GM23248 (cell line): Measurements from ENCODE around the gene IQUB. TPM values are rescaled to one million over a fixed set of nuclear protein-coding genes. Genes with fewer than 3 reads are reported as not detected.
A peak's percentile ranks its signal among the peaks of the same experiment; 100 is the strongest.
"Not testable (repeated sequence)": the region's sequence is repeated elsewhere in the genome, so short reads cannot be mapped to it uniquely, and the experiment has no call there.

Experiments
- DNase-seq: peaks from one replicate; pipeline ENCODE4 v3.0.0-alpha.2; 2015
- H2AFZ ChIP-seq: fragments of 200-600 bp; sonication (generic); 2 replicates; pipeline ENCODE4 v1.6.1; 2016; ENCODE audit warnings: antibody characterized with exemption
- H3F3A ChIP-seq: fragments of 200-600 bp; sonication (generic); 2 replicates; pipeline ENCODE4 v1.6.1; 2016; ENCODE audit warnings: mild to moderate bottlenecking, antibody characterized with exemption, mixed run types; ENCODE audit not compliant: insufficient read depth
- H3K27ac ChIP-seq: fragments of 200-600 bp; sonication (generic); 2 replicates; pipeline ENCODE4 v1.5.1; 2016; ENCODE audit warnings: mild to moderate bottlenecking
- H3K27me3 ChIP-seq: fragments of 200-600 bp; sonication (generic); replicated peaks from 2 replicates; pipeline ENCODE4 v1.6.1; 2016; ENCODE audit warnings: mild to moderate bottlenecking; ENCODE audit not compliant: insufficient read depth
- H3K36me3 ChIP-seq: fragments of 200-600 bp; sonication (generic); 2 replicates; pipeline ENCODE4 v1.6.1; 2016; ENCODE audit warnings: low read depth, mild to moderate bottlenecking
- H3K4me1 ChIP-seq: fragments of 200-600 bp; sonication (generic); 2 replicates; pipeline ENCODE4 v1.6.1; 2016; ENCODE audit warnings: mild to moderate bottlenecking; ENCODE audit not compliant: insufficient read depth
- H3K4me2 ChIP-seq: fragments of 200-600 bp; sonication (generic); one replicate; pipeline ENCODE4 v1.6.1; 2016; ENCODE audit warnings: mild to moderate bottlenecking; ENCODE audit not compliant: unreplicated experiment
- H3K4me3 ChIP-seq: fragments of 200-600 bp; sonication (generic); 2 replicates; pipeline ENCODE4 v1.5.1; 2016; ENCODE audit warnings: mild to moderate bottlenecking
- H3K79me2 ChIP-seq: fragments of 200-600 bp; sonication (generic); 2 replicates; pipeline ENCODE4 v1.6.1; 2016; ENCODE audit warnings: mild to moderate bottlenecking; ENCODE audit not compliant: insufficient read depth
- H3K9ac ChIP-seq: fragments of 200-600 bp; sonication (generic); 2 replicates; pipeline ENCODE4 v1.6.1; 2016; ENCODE audit warnings: mild to moderate bottlenecking
- H3K9me2 ChIP-seq: fragments of 200-600 bp; sonication (generic); 2 replicates; pipeline ENCODE4 v1.6.1; 2016; ENCODE audit warnings: mixed run types, mild to moderate bottlenecking, moderate library complexity; ENCODE audit not compliant: insufficient read depth
- H3K9me3 ChIP-seq: fragments of 200-600 bp; sonication (generic); one replicate; pipeline ENCODE4 v1.6.1; 2017; ENCODE audit warnings: low read depth
- H4K20me1 ChIP-seq: fragments of 200-600 bp; sonication (generic); 2 replicates; pipeline ENCODE4 v1.6.0; 2016; ENCODE audit not compliant: insufficient read depth
- EZH2 ChIP-seq: fragments of 200-600 bp; sonication (generic); IDR thresholded peaks from 2 replicates; pipeline ENCODE4 v1.6.1; 2018; ENCODE audit warnings: antibody characterized with exemption, mild to moderate bottlenecking; ENCODE audit not compliant: insufficient read depth, poor library complexity, severe bottlenecking
- EZH2phosphoT487 ChIP-seq: fragments of 200-600 bp; sonication (generic); IDR thresholded peaks from 2 replicates; pipeline ENCODE4 v1.6.1; 2018; ENCODE audit warnings: antibody characterized with exemption, moderate library complexity, mild to moderate bottlenecking, low read depth; ENCODE audit not compliant: insufficient read depth
- WGBS, 2 experiments: methylation state at CpG; one replicate each; pipeline ENCODE4 v1.1.6; 2015 to 2017; ENCODE audit warnings: low lambda C conversion rate in 2 of 2, low coverage in 1 of 2; ENCODE audit errors: missing lambda C conversion rate in 2 of 2; 5-methylcytosine and 5-hydroxymethylcytosine counted together
- in situ Hi-C: fragments of 300-500 bp; cut with MboI; formaldehyde crosslinking; loops from 2 replicates; pipeline ENCODE4 v1.15.0; 2020
- polyA plus RNA-seq: library from polyadenylated mRNA; unstranded; fragments of >200 nt; fragmentation: Nextera tagmentation; extraction: Ambion mirVana; gene quantifications from 2 replicates; pipeline ENCODE4 v1.2.1, GENCODE V29; 2016
- total RNA-seq: library from RNA; depleted of rRNA; stranded (reverse); fragments of >200 nt; shearing (Covaris generic); gene quantifications from 2 replicates; pipeline ENCODE4 v1.2.3, GENCODE V29; 2014

The IQUB gene
- total and polyA plus RNA-seq, 2 experiments from 2014 or later, result 0.10 TPM; not detected in 1

- no peak overlapping the region for H3K9ac ChIP-seq
- no peaks in the 10 kb centered on the region for H3F3A ChIP-seq
- H3K79me2 ChIP-seq, result no peaks in the 10 kb centered on the region
- no peaks in the 10 kb centered on the region for H3K9me2 ChIP-seq
- H2AFZ ChIP-seq, result no peak overlapping the region
- no peaks in the 10 kb centered on the region for H3K4me1 ChIP-seq
- in situ Hi-C loops, result no loop called here
- no peak for TF ChIP-seq EZH2
- TF ChIP-seq EZH2phosphoT487, result no peak
- no peak overlapping the region for H3K4me3 ChIP-seq
- H3K4me2 ChIP-seq, result no peak overlapping the region
- no peaks in the 10 kb centered on the region for H3K27me3 ChIP-seq
- 26 to 37% methylated on average over 3 of the region's 3 CpGs for WGBS, 2 experiments
- H3K27ac ChIP-seq, result no peak overlapping the region
- no peaks in the 10 kb centered on the region for H4K20me1 ChIP-seq
- no peaks in the 10 kb centered on the region for H3K36me3 ChIP-seq
- DNase-seq, result peak; percentile 19
- H3K9me3 ChIP-seq, result no peaks in the 10 kb centered on the region
Observed at GRCh38 chr7:123492485-123492884, 41.9 kb downstream of the IQUB start.

GRCh38 chr7:123485721-123486120 lies 48.7 kb downstream of the IQUB start:
- H3K27ac ChIP-seq, result no peak overlapping the region
- 28 to 48% methylated on average over 2 of the region's 2 CpGs for WGBS, 2 experiments

GRCh38 chr7:123485187-123485586 lies 49.2 kb downstream of the IQUB start:
- H3K27me3 ChIP-seq, result no peaks in the 10 kb centered on the region
- H3F3A ChIP-seq, result no peaks in the 10 kb centered on the region
- TF ChIP-seq EZH2 (no peak), EZH2phosphoT487 (no peak)
- 70 to 72% methylated on average over 1 of the region's 1 CpG for WGBS, 2 experiments
- H3K4me3 ChIP-seq, result no peak overlapping the region
- H3K79me2 ChIP-seq, result no peaks in the 10 kb centered on the region
- no peaks in the 10 kb centered on the region for H3K4me1 ChIP-seq
- in situ Hi-C loops, result no loop called here
- H3K9me3 ChIP-seq, result no peaks in the 10 kb centered on the region
- H4K20me1 ChIP-seq, result no peaks in the 10 kb centered on the region
- H3K36me3 ChIP-seq, result no peaks in the 10 kb centered on the region
- H3K9me2 ChIP-seq, result no peaks in the 10 kb centered on the region
- no peak overlapping the region for H3K27ac ChIP-seq
- no peak overlapping the region for H3K9ac ChIP-seq
- H2AFZ ChIP-seq, result no peak overlapping the region
- no peak overlapping the region for H3K4me2 ChIP-seq
- DNase-seq, result peak; percentile 3

More at GRCh38 chr7:123485721-123486120, 48.7 kb downstream of the IQUB start:
- Histone ChIP-seq H3K4me1 (no peaks in the 10 kb centered on the region), H3K9ac (no peak overlapping the region), H2AFZ (no peak overlapping the region), H3K27me3 (no peaks in the 10 kb centered on the region), H3K79me2 (no peaks in the 10 kb centered on the region), H3K9me2 (no peaks in the 10 kb centered on the region), H3K36me3 (no peaks in the 10 kb centered on the region), H3K4me2 (no peak overlapping the region), H3K4me3 (no peak overlapping the region), H3K9me3 (no peaks in the 10 kb centered on the region), H3F3A (no peaks in the 10 kb centered on the region), H4K20me1 (no peaks in the 10 kb centered on the region)
- TF ChIP-seq EZH2phosphoT487 (no peak), EZH2 (no peak)
- in situ Hi-C loops, result no loop called here
- no peak for DNase-seq

GRCh38 chr7:123484199-123484598 lies 50.2 kb downstream of the IQUB start:
- no peak for DNase-seq
- H3K9me2 ChIP-seq, result no peaks in the 10 kb centered on the region
- no peaks in the 10 kb centered on the region for H4K20me1 ChIP-seq
- H3K9me3 ChIP-seq, result no peaks in the 10 kb centered on the region
- H3K36me3 ChIP-seq, result no peaks in the 10 kb centered on the region
- H3K79me2 ChIP-seq, result no peaks in the 10 kb centered on the region
- no peaks in the 10 kb centered on the region for H3K4me1 ChIP-seq
- no peak overlapping the region for H2AFZ ChIP-seq
- H3K27me3 ChIP-seq, result no peaks in the 10 kb centered on the region
- in situ Hi-C loops, result no loop called here
- H3K4me3 ChIP-seq, result no peak overlapping the region
- no peak for TF ChIP-seq EZH2phosphoT487
- TF ChIP-seq EZH2, result no peak
- no peak overlapping the region for H3K27ac ChIP-seq
- no peak overlapping the region for H3K4me2 ChIP-seq
- 80 to 83% methylated on average over 2 of the region's 2 CpGs for WGBS, 2 experiments
- H3K9ac ChIP-seq, result no peak overlapping the region
- no peaks in the 10 kb centered on the region for H3F3A ChIP-seq

GRCh38 chr7:123480107-123480506 lies 54.3 kb downstream of the IQUB start:
- no peak overlapping the region for H3K9ac ChIP-seq
- H3K27ac ChIP-seq, result no peak overlapping the region
- no peak overlapping the region for H2AFZ ChIP-seq
- in situ Hi-C loops, result no loop called here
- H3K4me2 ChIP-seq, result no peak overlapping the region
- 27 to 38% methylated on average over 3 of the region's 3 CpGs for WGBS, 2 experiments
- H3K9me3 ChIP-seq, result no peaks in the 10 kb centered on the region
- H3K79me2 ChIP-seq, result no peaks in the 10 kb centered on the region
- no peaks in the 10 kb centered on the region for H3K9me2 ChIP-seq
- no peaks in the 10 kb centered on the region for H3K36me3 ChIP-seq
- TF ChIP-seq EZH2 (no peak), EZH2phosphoT487 (no peak)
- H3F3A ChIP-seq, result no peaks in the 10 kb centered on the region
- H3K4me1 ChIP-seq, result no peaks in the 10 kb centered on the region
- no peak overlapping the region for H3K4me3 ChIP-seq
- H4K20me1 ChIP-seq, result no peaks in the 10 kb centered on the region
- no peak for DNase-seq
- no peaks in the 10 kb centered on the region for H3K27me3 ChIP-seq

GRCh38 chr7:123478056-123478455 lies 56.3 kb downstream of the IQUB start:
- H2AFZ ChIP-seq, H3K9me2 ChIP-seq, H4K20me1 ChIP-seq, H3F3A ChIP-seq, H3K4me3 ChIP-seq, H3K79me2 ChIP-seq, H3K4me2 ChIP-seq, in situ Hi-C loops, H3K9ac ChIP-seq, H3K9me3 ChIP-seq, H3K27ac ChIP-seq, H3K4me1 ChIP-seq, H3K27me3 ChIP-seq, DNase-seq, H3K36me3 ChIP-seq: not testable (repeated sequence)
- WGBS, 2 experiments, result 15 to 33% methylated on average over 1 of the region's 1 CpG
